Measurements from ENCODE around the gene FMNL2.

Gene FMNL2

GRCh38 chr2:152603166-152603565 lies 268.2 kb downstream of the FMNL2 start:
- in situ Hi-C loops (cut with MboI; ENCODE audit: low sequenced_read_pairs), result no loop called here

- in situ Hi-C loops (cut with MboI; ENCODE audit: low sequenced_read_pairs), result no loop called here
Observed at GRCh38 chr2:152606081-152606480, 271.1 kb downstream of the FMNL2 start.

GRCh38 chr2:152606941-152607340 lies 272.0 kb downstream of the FMNL2 start:
- in situ Hi-C loops (cut with MboI; ENCODE audit: low sequenced_read_pairs), result no loop called here

DNA sequence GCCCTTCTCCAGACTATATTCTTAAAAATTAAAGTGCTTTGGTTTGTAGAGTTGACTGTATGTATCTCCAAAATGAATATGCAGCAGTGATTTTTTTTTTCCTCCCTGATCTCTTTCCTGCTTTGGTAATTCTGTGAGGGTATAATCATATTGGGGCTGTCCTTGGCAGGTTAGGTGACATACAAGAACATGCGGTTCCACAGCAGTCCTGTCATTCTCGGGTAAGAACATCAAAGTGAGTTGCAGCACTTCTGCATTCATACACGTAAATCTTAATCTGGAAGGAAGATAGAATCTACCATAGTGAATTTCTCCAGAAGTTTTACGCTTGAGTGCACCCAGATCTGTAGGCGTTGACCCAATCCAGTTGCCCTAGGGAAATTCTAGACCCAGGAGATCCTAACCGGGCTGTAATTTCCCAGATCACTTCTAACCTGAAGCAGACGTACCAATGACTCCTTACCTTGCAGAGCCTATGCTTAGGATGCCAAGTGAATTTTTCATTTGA lies 272.9 kb downstream of the FMNL2 start:
- in situ Hi-C loops (cut with MboI; ENCODE audit: low sequenced_read_pairs), result no loop called here

GRCh38 chr2:152609154-152609553 lies 274.2 kb downstream of the FMNL2 start:
- in situ Hi-C loops (cut with MboI; ENCODE audit: low sequenced_read_pairs), result no loop called here

DNA sequence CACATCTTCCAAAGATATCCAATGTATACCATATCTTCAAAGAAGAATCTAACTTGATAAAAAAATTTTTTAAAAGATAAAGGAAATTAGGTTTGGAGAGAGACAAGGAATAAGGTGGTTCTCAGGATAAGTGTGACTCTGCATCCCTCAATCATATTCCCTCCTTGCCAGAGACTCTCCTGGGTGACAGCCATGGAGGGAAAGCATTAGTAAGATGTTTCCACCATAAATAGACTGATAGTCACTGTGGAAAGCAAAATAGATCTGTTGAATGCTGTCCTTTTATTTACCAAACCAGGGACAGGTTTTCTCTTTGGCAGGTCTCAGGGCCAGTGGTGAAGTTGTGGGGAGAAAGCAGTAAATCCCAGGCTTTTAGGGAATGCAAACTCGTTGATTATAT lies 274.7 kb downstream of the FMNL2 start:
- in situ Hi-C loops (cut with MboI; ENCODE audit: low sequenced_read_pairs), result no loop called here

GRCh38 chr2:152611458-152612231 lies 276.7 kb downstream of the FMNL2 start:
- in situ Hi-C loops (cut with MboI; ENCODE audit: low sequenced_read_pairs), result no loop called here

GRCh38 chr2:152613235-152613634 lies 278.3 kb downstream of the FMNL2 start:
- in situ Hi-C loops (cut with MboI; ENCODE audit: low sequenced_read_pairs), result no loop called here

DNA sequence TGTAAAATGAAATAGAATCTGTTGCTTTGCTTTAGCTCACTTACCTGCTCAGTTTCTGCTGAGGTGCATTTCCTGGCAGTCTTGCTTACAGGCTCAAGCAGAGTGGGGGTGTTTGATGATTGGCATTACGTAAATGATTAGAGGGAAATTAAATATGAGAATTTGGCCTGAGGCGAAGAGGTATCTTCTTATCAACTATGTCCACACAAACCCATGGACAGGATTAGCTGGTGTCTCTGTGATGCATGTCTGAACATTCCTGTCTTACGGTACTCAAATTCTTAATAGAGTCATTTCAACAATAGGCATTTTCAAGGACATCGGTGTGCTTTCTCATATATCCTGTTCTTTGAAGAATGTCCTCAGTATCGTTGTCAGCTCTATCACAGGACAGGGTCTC lies 280.2 kb downstream of the FMNL2 start:
- in situ Hi-C loops (cut with MboI; ENCODE audit: low sequenced_read_pairs), result no loop called here

GRCh38 chr2:152617456-152618192 lies 282.6 kb downstream of the FMNL2 start:
- in situ Hi-C loops (cut with MboI; ENCODE audit: low sequenced_read_pairs), result no loop called here

- in situ Hi-C loops (cut with MboI; ENCODE audit: low sequenced_read_pairs), result no loop called here
Observed at GRCh38 chr2:152618193-152618564, 283.2 kb downstream of the FMNL2 start.

DNA sequence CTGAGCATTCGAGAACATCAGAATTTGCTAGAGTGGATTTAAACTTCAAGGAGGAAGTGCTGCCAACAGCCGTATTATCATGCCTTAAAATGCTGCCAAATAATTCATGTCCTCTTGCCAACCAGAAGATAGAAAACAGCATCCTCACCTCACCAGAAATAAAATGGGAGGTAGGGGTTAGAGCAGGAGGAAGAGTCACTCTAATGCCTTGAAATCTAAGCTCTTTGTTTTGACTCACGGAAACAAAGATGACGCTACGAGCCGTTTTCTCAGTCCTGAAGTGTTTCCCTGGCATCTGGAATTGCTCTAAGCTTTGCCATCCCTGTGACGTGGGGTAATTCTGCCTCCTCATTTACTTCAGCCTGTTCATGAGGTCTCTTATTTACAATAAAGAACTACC lies 285.2 kb downstream of the FMNL2 start:
- in situ Hi-C loops (cut with MboI; ENCODE audit: low sequenced_read_pairs), result loop anchor here (10.0 kb wide), 1 partner anchor 435 kb away; no protein-coding TSS in a partner anchor

- in situ Hi-C loops (cut with MboI; ENCODE audit: low sequenced_read_pairs), result loop anchor here (10.0 kb wide), 1 partner anchor 436 kb away; no protein-coding TSS in a partner anchor
Observed at GRCh38 chr2:152620985-152621384, 286.0 kb downstream of the FMNL2 start.

DNA sequence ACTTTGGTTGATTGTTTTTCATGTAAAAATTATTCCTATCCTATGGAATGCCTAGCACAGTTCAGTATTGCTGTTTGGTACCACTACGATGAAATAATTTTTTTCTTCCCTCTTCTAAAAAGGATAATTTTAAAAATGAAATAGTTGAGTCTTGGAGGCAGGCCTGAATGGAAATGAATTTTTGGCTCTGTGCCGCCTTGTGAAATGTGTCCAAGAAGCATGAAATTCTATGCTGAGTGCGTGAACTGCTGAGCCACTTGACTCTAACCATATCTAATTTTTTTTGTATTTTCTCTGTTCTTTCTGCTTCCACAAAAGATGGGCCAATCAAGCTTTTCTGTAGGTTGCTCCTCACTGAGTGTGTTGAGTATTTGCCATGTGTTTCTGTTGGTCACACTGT lies 287.2 kb downstream of the FMNL2 start:
- in situ Hi-C loops (cut with MboI; ENCODE audit: low sequenced_read_pairs), result loop anchor here (10.0 kb wide), 1 partner anchor 437 kb away; no protein-coding TSS in a partner anchor

DNA sequence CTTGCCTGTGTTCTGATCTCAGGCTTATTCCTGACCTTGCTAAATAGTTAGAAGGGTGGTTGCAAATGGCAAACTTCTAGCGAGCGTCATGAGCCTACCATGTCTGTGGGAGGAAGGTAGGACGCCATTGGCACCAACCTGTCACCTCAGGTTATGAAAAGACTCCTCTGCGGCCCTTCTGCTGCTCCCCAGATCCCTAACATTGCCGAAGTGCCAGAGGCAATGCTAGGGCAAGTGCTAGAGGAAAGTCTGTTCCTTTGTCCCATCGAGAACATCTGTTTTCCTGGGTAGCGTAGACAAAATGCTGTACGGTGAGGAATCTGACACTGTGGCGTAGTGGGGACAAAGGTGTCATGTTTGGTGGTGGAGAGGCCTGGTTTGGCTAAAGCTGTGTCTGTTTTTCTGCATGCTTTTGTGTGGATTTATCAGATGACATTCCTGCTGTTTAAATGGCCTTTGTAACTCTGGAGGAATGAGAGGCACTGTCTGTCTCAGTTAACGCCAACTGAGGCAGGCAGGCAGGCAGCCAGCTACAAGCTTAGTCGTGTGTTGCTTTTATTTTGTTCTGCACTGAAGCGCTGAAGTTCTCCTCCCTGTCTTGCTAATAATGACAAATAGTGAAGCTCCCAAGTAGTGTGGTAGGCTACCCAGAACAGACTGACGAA lies 288.2 kb downstream of the FMNL2 start:
- in situ Hi-C loops (cut with MboI; ENCODE audit: low sequenced_read_pairs), result loop anchor here (10.0 kb wide), 1 partner anchor 438 kb away; no protein-coding TSS in a partner anchor

DNA sequence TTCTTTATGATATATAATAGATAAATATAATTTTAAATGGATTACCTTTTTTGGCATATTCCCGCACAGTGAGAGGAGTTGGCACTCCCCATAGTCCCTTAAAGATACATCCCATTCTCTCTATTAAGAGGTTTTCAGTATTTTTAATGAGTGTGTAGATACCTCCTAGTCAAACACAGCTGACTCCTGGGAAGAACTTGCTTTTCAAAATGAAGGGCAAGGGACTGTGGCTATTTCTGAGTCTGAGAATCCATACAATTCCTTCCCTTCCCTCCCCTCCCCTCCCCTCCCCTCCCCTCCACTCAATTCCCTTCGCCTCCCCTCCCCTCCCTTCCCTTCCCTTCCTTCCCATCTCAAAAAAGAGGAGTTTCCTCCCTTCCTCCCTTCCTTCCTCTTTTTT lies 288.8 kb downstream of the FMNL2 start:
- in situ Hi-C loops (cut with MboI; ENCODE audit: low sequenced_read_pairs), result loop anchor here (10.0 kb wide), 1 partner anchor 439 kb away; no protein-coding TSS in a partner anchor

DNA sequence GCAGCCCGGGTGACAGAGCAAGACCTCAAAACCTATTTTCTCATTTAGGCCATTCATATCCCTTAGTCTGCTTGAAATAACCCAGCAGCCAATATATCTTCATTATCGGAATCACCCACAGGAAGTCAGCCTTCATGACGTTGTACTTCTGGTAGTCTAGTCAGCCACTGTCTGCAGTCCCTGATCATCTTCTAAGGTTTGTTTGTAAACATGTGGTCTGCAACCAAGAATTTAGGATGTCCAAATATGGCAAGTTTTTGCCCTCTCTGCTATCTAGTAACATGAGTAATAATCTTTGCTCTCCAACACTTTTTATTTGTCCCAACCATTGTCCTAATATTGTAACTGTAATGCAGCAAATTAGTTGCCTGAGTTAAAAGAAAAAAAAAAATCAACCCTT lies 289.8 kb downstream of the FMNL2 start:
- in situ Hi-C loops (cut with MboI; ENCODE audit: low sequenced_read_pairs), result loop anchor here (10.0 to 25.0 kb wide), 2 partner anchors 440 to 588 kb away; no protein-coding TSS in a partner anchor

GRCh38 chr2:152626911-152627339 lies 292.0 kb downstream of the FMNL2 start:
- in situ Hi-C loops (cut with MboI; ENCODE audit: low sequenced_read_pairs), result loop anchor here (10.0 to 25.0 kb wide), 2 partner anchors 442 to 590 kb away; no protein-coding TSS in a partner anchor

DNA sequence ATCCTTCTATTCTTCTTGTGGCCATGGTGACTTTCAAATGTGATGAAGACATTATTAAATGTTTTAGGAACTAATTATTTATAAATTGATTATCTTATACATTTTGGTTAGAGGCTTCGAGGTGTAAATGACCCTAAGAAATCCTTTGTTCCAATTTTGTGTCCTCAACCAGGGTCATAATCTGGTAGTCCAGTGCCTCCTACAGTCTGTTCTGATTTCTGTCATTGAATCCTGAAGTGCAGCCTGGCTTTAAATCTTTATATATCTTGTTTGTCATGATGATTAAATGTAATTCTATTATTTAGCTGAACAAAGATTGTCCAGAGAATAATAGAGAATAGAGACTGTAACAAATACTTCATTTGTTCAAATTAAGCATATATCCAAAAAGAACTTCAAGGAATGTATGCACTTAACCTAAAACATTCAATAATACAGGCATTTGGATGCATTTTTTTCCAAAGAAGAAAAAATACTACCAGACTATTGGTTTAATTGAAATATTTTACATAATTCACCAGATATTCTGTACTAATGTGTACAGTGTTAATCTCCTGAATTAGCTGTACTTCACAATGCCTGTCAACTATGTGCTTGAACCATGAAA lies 292.5 kb downstream of the FMNL2 start:
- in situ Hi-C loops (cut with MboI; ENCODE audit: low sequenced_read_pairs), result loop anchor here (10.0 to 25.0 kb wide), 2 partner anchors 443 to 590 kb away; no protein-coding TSS in a partner anchor

DNA sequence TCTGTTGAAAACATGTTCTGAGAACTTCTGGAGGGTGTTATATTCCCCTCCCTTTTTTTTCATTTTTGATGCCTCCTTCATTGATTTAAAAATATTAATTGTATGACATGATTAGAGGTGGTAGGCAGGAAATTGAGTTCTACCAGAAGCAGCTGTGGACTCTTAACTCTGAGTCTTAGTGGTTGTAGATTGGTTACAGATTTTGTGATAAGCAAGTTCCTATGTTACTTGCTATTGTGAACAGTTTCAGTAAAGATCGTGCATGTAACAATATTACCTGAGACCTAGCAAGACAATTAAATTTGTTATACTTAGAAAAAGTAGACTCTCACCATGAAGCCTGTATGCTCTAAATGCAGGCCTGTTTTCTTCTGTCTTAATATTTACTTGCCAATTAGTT lies 294.2 kb downstream of the FMNL2 start:
- in situ Hi-C loops (cut with MboI; ENCODE audit: low sequenced_read_pairs), result loop anchor here (10.0 to 25.0 kb wide), 2 partner anchors 444 to 592 kb away; no protein-coding TSS in a partner anchor
